ENCODE measurements around the gene CMTM1.

CMTM1 gene

DNA sequence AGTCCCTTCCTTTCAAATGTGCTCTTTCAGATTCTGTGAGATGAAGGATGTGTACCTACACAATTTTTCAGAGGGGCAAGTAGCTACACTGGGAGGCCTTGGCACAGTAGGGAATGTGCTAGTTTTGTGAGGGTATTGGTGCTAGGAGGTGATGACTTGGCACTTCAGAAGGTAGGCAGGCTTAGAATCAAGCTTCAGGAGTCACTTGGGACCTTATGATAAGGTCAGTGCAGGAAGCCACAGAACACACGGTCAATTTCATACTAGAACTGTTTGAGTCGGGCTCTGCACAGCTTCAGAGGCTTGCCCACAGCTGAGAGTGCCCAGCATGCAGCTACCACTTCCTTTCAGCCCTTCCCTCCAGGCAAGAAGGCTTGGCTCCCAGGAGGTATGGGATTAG, 6.1 kb downstream of the CMTM1 start:
- DNase-seq (ENCODE audit: low read depth), result no peak
- H3K4me3 ChIP-seq (ENCODE audit: control insufficient read depth, low read depth, low read length), result no peak overlapping the region
- TF ChIP-seq, protein P1, sequence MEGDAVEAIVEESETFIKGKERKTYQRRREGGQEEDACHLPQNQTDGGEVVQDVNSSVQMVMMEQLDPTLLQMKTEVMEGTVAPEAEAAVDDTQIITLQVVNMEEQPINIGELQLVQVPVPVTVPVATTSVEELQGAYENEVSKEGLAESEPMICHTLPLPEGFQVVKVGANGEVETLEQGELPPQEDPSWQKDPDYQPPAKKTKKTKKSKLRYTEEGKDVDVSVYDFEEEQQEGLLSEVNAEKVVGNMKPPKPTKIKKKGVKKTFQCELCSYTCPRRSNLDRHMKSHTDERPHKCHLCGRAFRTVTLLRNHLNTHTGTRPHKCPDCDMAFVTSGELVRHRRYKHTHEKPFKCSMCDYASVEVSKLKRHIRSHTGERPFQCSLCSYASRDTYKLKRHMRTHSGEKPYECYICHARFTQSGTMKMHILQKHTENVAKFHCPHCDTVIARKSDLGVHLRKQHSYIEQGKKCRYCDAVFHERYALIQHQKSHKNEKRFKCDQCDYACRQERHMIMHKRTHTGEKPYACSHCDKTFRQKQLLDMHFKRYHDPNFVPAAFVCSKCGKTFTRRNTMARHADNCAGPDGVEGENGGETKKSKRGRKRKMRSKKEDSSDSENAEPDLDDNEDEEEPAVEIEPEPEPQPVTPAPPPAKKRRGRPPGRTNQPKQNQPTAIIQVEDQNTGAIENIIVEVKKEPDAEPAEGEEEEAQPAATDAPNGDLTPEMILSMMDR (conservative IDR thresholded peaks at IDR 0.05; ENCODE audit: control insufficient read depth, insufficient read depth, low read depth, low read length), result no peak

GRCh38 chr16:66574081-66574480, 7.8 kb downstream of the CMTM1 start:
- TF ChIP-seq, protein P1 (conservative IDR thresholded peaks at IDR 0.05; ENCODE audit: control insufficient read depth, insufficient read depth, low read depth, low read length), result no peak
- DNase-seq (ENCODE audit: low read depth), result no peak
- H3K4me3 ChIP-seq (ENCODE audit: control insufficient read depth, low read depth, low read length), result no peak overlapping the region

DNA sequence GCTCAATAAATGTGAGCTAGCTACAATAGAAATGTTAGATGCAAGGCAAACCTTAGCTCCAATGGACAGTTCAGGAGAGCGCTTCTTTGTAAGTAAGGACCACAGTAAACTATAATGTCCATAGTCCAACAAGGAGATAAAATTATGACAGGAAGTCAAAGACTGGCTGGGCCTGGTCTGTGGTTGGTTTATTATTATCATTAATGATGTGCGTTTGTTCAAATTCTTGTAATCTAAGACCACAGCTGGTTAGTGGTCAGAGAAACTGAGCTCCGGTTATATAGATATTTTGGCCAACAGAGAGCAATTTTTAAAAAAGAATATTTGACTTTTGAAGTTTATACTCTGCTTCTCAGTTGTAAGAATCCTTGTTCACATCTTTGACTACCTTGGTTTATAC, 8.3 kb downstream of the CMTM1 start:
- TF ChIP-seq, protein P1 (conservative IDR thresholded peaks at IDR 0.05; ENCODE audit: control insufficient read depth, insufficient read depth, low read depth, low read length), result no peak
- no peak overlapping the region for H3K4me3 ChIP-seq (ENCODE audit: control insufficient read depth, low read depth, low read length)
- no peak for DNase-seq (ENCODE audit: low read depth)

DNA sequence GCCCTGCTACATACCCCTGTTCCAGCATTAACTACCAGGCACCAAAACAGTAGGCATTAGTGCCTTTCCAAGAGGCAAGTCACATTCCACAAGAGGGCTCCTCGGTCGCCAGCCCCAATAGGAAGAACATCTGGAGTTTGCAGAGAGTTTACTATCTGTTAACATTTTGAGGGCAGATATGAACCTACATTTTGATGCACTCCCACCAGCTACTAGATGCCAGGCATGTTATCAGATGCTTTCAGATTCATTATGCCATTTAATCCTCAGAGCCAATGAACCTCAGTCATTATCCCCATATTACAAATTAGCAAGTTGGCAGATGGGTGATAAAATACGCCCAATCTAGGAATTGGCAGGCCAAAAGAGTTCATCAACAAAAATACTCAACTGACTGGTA, 8.8 kb downstream of the CMTM1 start:
- no peak for DNase-seq (ENCODE audit: low read depth)
- no peak overlapping the region for H3K4me3 ChIP-seq (ENCODE audit: control insufficient read depth, low read depth, low read length)
- TF ChIP-seq, protein P1 (conservative IDR thresholded peaks at IDR 0.05; ENCODE audit: control insufficient read depth, insufficient read depth, low read depth, low read length), result no peak

- H3K4me3 ChIP-seq (ENCODE audit: control insufficient read depth, low read depth, low read length), result no peak overlapping the region
- no peak for DNase-seq (ENCODE audit: low read depth)
- TF ChIP-seq, protein P1 (conservative IDR thresholded peaks at IDR 0.05; ENCODE audit: control insufficient read depth, insufficient read depth, low read depth, low read length), result no peak
Observed at GRCh38 chr16:66576296-66576695, 10.1 kb downstream of the CMTM1 start.

DNA sequence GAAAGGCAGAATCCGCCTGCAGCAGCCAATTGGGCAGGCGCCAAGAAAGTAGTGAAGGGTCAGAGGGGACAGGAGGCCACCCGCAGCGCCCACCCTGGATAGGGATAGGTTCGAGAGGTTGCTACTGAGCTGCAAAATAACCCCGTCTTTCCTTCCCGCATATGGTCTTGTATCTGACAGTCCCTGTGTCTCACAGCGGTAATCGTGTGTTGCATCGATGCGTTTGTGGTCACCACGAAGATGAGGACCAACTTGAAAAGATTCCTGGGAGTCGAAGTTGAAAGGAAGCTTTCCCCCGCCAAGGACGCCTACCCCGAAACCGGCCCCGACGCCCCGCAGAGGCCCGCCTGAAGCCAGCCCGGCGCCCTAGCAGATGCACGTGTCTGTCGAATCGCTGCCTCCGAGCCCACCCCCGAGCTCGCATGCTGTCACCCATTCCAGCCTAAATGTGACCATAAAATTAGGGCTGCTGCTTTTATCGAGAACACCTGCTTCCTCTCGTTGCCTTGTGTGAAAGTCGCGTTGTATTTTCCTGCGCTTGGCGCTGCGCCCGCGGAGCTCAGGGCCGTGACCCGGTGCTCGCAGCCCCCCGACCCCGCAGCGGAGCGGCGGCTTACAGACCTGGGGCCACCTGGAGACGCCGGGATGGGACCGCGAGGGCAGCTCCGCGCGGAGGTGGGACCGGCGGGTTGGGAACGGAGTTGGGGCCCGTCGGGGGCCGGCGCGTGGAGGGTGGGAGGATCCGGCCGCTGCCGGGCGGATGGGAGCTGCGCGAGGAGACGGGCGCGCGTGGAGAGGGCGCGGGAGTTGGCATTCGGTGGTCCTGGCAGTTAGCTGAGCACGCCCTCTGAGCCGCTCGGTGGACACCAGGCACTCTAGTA, 12.7 kb downstream of the CMTM1 start, which contains the start of gene CMTM2:
Gene CMTM2 (plus strand): TSS at position 813 of the 881 bp plus-strand sequence. CDS start 145 bp downstream, outside the sequence.
- no peak within 1 kb of the TSS for H3K4me3 ChIP-seq (ENCODE audit: control insufficient read depth, low read depth, low read length)
- no peak for DNase-seq (ENCODE audit: low read depth)
- TF ChIP-seq, protein P1 (conservative IDR thresholded peaks at IDR 0.05; ENCODE audit: control insufficient read depth, insufficient read depth, low read depth, low read length), result no peak
